NK-92 (cell line): Measurements from ENCODE around the gene PSORS1C1.

Source experiments
- DNase-seq: peaks from one replicate; lab custom pipeline; 2025; ENCODE audit not compliant: unreplicated experiment; lab: John Stamatoyannopoulos, UW

The PSORS1C1 gene

GRCh38 chr6:31094389-31094881 is 20.2 kb upstream of the PSORS1C1 start:
- no peak for DNase-seq

- no peak for DNase-seq
Observed at GRCh38 chr6:31096215-31096614, 18.4 kb upstream of the PSORS1C1 start.

DNA sequence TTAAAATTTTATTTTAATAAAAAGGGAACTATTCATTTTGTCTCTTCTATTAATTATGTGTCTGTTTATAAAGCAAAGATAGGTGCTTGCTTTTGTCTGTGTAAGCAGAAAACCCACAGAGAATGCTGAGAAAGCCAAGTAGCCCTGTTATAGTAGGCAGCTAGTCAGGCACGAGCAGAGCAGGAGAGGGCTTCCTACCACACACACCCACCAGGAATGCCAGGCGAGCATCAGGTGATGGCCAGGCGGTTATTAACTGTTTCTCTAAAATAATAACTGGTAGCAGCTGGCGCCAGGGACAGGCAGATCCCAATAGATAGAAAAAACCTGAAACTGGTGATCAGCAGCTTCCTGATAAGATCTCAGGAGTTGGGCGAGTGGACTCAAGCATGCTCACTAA is 17.9 kb upstream of the PSORS1C1 start:
- DNase-seq: no peak

DNA sequence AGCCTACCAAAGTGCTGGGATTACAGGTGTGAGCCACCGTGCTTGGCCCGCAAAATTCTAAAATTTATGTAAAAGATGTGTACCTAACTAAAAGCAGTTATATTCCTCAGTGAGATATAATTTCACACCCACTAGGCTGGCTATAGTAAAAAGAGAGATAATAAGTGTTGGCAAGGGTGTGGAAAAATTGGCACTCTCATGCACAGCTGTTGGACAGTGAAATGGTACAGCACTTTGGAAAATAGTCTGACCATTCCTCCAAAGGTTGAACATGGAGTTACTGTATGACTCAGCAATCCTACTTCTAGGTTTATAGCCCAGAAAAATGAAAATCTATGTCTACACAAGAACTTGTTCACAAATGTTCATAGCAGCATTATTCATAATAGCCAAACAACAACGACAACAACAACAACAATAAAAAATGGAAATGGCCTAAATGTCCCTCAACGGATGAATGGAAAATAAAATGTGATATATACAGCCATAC is 16.1 kb upstream of the PSORS1C1 start:
- no peak for DNase-seq

DNA sequence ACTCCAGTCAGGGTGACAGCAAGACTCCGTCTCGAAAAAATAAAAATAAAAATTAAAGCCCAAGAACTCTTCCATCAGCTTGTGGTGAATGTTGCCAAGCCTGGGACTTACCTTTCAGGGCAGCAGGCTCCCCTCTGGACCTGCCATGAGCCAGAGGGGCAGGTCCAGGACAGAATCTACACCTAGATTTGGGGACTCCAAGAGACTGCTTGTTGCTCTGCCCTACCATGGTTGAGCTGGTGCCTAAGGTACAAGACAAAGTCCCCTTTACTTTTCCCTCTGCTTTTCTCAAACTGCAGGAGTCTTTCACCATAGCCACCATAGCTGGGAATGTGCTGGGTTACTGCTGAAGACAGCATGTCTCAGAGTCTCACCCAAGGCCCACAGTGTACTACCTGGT is 11.5 kb upstream of the PSORS1C1 start:
- no peak for DNase-seq

DNA sequence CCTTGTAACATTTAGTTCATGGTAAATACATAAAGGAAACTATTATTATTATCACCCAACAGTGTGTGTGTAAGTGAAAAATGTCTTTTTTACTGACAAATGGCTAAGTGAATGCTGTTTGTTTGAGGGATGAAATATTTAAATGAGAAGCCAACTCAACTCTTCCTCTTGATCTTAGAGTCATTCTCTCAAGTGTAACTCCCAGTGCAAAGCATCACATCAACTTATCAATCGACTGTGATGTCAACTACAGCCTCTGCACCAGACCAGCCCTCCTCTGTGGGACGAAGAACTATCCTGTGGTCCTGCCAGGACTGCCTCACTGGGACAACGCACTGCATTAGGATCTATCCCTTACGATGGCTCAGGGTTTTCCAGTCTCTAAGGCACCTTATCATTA is 7.5 kb upstream of the PSORS1C1 start:
- DNase-seq: no peak

DNA sequence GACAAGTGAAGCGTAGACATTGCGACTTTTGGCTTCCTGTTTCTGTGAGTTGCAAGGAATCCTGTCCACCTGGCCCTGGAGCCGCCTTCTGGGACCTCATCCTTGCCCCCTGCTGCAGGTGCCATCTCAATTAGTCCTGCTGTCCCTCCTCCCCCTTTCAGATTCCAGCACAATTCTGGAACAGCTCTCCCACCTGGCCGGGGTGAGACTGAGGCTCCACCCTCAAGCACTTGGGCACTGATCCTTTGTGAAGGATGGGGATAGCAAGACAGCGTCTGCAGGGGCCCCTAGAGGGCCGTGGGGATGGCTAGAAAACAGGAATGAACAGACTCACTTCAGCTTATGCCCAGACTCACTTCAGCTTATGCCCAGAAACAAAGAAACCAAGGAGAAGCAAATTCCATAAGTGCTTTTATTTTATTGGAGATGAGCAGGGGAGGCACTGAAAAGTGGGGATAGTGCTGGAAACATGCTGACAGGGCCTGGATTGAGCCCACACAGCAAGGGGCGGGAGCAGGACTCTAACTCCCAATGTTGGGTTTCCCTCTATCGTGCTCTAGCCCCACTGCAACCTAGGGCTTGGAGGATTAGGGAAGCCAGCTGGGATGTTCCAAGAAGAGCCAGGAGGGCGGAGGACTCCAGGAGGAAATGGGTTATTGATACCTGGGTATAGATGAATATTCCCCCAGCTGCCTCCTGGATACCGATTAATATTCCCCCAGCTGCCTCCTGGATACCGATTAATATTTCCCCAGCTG is 3.6 kb upstream of the PSORS1C1 start:
- DNase-seq: no peak

- DNase-seq: no peak
Observed at GRCh38 chr6:31111712-31112111, 2.9 kb upstream of the PSORS1C1 start.

DNA sequence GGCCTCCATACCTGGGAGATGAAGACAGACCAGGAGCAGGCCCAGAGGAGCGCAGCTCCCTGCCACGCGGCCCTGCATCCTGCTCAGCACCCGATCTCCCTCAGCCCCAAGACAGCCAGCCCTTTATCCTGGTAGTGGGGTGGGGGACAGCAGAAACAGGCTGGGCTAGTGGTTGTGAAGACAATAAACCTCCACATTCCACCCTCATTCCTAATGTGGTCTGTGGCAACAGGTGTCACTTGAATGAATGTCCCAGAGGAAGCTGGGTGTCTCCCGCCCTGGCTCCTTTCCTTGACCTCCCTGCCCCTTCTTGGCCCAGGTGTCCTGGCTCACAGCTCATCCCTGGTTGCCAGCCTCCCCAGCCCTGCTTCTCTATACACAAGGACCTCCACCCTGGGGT is 2.1 kb upstream of the PSORS1C1 start, which contains the start of gene C6orf15:
C6orf15 (minus strand) TSS at position 98 of the 400 bp plus-strand sequence; CDS start at position 78, 20 bp downstream.
- DNase-seq: no peak

GRCh38 chr6:31113861-31114540 is 599 bp upstream of the PSORS1C1 start:
- DNase-seq: no peak

DNA sequence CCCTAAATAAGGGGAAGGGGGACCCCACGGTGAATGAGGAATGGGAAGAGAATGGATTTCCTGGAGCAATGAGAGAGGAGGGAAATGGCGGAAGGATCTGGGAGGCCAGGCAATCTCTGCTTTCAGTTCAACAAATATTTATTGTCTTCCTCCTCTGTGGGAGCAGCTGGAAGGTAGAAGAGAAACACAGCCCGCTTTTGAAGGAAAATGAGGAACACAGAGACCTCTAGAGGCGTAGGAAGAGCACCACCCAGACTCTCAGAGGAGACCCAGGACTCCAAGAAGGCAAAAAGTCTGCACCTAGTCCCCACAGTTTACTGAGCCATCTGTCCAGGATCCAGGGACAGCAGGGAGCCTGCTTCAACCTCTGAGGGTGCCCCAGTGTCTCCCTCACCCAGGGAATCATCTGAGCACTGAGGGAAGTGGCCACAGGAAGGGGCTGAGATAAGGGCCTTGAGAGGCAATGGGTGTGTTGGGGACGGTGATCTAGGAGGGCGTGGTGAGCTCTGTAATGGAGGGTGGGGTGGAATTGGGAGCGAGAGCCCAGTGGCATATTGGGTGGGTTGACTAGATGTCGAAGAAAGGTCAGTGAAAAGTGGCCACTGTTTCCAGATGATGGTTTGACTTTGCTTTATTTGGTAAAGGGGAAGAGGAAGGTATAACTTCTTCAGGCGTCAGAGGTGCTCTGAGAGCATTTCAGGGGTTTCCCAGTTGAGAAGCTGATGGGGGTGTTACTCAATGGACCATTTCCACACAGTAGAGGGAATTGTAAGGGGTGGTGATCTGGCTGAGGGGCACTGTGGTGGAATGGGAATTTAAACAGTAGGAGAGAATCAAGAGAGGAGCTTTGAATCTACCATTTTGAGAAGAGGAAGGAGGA is 610 bp downstream of the PSORS1C1 start:
- no peak for DNase-seq

DNA sequence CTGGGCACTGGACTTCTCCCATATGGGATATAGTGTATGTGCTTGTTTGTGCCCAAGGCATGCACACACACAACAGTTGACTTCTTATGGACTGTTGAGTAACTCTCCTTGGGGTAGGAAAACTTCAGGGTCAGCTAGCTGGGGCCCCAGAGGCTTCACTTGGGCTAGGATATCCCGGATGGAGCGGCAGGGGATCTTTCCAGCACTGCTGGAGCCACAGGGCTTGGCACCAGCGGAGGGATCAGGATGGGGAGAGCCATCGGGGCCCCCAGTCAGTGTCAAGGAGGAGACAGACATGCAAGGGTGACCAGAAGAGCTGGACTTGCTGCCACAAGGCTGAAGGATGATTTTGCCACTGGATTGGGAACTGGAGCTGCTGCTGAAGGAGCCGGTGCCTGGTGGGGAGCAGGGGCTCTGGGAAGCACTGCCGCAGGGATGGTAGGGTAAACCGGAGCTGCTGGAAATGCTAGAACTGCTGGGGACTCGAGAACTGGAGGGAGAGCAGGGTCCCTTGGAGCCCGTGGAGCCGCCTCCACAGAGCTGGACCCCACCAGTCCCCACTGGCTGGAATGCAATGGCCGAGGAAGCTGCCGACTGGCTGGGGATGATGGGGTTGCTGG is 1.5 kb downstream of the PSORS1C1 start:
- DNase-seq: no peak

- DNase-seq: no peak
Observed at GRCh38 chr6:31116661-31117385, 2.2 kb downstream of the PSORS1C1 start.

DNA sequence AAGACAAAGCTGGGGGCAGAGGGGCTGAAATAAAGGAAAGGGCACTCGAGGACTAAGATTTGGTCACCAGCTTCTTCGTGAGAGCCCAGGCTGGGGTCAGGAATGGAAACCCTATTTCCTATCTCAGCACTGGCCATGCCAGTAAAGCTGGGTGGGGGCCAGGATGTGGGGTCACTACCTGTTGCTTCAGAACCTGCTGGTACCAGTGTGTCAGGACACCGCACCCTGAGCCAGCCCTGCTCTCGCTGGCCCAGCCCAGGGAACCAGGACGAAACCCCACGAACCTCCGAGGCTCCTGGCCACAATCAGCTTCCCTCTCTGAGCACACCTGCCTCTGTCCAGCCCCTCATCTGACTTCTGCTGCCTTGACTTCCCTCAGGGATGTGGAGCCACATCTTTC is 3.6 kb downstream of the PSORS1C1 start:
- no peak for DNase-seq

- DNase-seq: no peak
Observed at GRCh38 chr6:31120151-31120915, 5.7 kb downstream of the PSORS1C1 start, which contains the start of gene CDSN. CDSN (minus strand) TSS chr6:31120446; CDS start chr6:31120419, 27 bp downstream.

DNA sequence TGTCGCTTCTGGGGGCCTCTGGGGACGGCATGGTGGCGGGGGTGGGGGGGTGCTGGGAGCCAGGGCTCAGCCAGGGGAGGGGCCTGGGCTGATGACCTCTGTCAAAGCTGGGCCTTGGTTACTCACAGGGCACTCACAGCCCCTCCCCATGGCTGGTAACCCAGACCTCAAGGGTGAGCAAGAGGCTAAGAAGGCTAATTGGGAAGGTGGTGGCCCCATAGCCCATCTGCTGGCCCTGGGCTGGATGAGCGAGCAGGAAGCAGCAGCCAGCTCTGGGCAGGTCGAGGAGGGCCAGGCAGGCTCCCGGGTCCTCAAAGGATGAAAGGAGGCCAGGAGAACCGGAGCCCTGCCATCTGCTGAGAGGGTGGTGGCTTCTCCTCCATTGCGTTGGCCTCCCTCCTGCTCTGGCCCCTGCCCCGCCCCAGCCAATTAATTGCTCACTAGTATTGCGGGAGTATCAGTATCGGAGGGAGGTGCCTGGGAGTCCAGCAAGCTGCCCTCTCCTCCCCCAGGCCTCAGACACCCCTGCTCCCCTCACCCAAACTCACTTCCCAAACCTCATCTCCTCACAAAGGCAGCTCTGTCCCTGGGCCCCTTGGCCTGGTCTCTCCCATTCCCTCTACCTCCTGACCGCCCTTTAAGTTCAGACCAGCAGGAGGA is 6.7 kb downstream of the PSORS1C1 start:
- no peak for DNase-seq

- DNase-seq: no peak
Observed at GRCh38 chr6:31122791-31123706, 8.4 kb downstream of the PSORS1C1 start.

- DNase-seq: no peak
Observed at GRCh38 chr6:31125162-31125561, 10.6 kb downstream of the PSORS1C1 start.
